ENCODE results near the gene LAMA3. TPM values are rescaled to one million over a fixed set of nuclear protein-coding genes. Genes with fewer than 3 reads are reported as not detected.

Gene LAMA3
- total RNA-seq (2014; rRNA removed; shearing (Covaris generic)), result 1.6 and 2.8 TPM in 2 replicates

GRCh38 chr18:23689031-23689615 lies at the start of gene LAMA3:
Gene LAMA3, plus strand, starts transcription at chr18:23689453. Its CDS starts 231 bp downstream, at chr18:23689684.
- no peak for DNase-seq (ENCODE audit: low spot score)

- no peak for DNase-seq (ENCODE audit: low spot score)
These were observed 49.2 kb upstream of the LAMA3 start for GRCh38 chr18:23640052-23640451.

GRCh38 chr18:23641143-23641720 lies 48.0 kb upstream of the LAMA3 start:
- DNase-seq (ENCODE audit: low spot score), result no peak

- DNase-seq (ENCODE audit: low spot score), result no peak
These were observed 47.2 kb upstream of the LAMA3 start for GRCh38 chr18:23641937-23642666.

DNA sequence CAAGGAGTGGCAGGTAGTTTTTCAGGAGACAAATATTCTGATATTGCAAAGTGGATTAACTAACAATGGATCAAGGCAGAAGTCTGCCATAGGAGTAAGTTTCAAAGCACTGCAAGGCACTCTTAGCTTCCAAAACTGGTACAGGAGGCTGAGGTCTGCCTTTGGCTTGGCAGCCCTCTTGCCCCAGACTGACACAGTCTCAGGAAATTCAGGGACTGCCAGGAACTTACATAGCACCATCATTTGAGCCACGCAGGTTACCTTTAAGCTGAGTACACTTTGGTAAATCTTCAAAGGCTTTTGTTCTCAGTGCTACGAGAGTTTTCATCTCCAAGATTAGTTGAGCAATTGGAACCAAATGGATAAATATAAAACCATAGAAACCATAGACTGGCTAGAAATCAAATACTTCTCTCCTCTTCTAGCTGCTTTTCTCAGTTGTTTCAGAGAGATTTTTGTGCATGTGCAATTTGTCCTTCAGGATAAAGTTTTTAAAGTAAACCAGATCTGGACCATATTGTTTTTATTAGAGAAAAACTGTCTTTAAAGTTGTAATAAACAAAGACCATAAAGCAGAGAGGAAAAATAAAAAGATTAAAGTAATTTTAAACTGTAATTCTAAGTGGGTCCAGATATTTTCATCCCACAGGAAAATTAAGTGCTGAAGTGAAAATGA lies 45.3 kb upstream of the LAMA3 start:
- no peak for DNase-seq (ENCODE audit: low spot score)

DNA sequence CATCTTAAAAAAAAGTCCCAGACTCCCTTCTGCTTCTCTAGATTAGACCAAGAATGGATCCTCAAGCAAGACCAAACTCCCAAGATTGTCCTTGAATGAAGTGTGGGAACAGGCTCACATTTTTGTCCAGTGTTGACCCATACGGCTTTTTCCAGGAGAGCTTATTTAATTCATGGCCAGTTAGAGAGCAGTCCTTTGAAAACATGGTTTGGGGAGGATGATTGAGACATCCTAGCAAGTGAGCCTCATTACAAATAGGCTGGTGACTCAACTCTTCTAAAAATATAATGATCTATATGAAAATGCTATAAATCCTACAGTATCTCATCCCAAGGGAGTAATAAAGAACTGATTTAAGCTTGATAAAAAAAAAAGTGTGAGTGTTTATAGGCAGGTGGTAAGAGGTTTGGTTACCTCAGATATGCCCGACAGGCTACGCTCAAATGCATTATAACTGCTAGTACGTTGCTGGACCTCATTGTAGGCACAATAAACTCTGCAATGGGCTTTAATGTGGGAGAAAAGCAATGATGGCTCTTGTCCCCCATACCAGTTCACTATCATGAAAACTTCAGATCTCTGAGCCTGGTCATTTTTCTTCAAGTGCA lies 43.6 kb upstream of the LAMA3 start:
- DNase-seq (ENCODE audit: low spot score), result no peak

DNA sequence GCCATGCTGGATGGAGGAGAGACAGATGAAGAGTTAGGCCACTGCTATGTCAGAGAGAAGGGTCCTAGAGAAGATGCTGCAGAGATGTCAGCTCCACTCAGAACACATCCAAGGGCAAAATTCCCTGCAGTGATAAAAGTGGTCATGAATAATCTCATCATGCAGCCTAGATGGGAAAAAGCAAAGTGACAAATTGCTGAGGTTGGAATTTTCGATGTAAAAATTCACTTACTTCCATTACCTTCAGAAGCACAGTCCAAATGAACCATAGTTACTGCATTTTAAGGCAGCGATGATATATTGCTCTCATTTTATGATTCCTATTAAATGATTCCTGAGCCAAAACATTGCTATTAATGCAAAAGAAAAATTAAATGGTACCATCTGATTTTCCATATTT lies 43.0 kb upstream of the LAMA3 start:
- DNase-seq (ENCODE audit: low spot score), result no peak

DNA sequence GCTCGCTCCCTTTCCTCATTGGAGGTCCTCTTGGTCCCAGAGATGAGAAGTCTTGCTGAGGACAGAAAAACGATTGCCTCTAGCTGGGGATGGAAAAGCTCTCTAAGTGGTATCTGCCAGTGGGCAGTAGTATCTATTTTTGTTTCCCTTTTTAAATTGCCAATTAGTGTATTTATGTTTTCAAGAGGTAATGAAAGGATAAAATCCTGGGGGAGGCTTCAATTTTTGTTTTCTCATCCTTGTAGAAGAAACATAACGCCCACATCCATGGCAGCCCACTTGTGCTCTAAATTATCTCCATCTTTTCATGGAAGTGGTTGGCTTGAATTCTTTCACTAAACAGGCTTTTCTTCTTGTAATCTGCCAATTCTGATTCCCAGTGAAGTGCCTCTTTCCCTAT lies 40.8 kb upstream of the LAMA3 start:
- no peak for DNase-seq (ENCODE audit: low spot score)

GRCh38 chr18:23648940-23649607 lies 40.2 kb upstream of the LAMA3 start:
- no peak for DNase-seq (ENCODE audit: low spot score)

- DNase-seq (ENCODE audit: low spot score), result peak; percentile 53
These were observed 38.0 kb upstream of the LAMA3 start for GRCh38 chr18:23650968-23651927.

DNA sequence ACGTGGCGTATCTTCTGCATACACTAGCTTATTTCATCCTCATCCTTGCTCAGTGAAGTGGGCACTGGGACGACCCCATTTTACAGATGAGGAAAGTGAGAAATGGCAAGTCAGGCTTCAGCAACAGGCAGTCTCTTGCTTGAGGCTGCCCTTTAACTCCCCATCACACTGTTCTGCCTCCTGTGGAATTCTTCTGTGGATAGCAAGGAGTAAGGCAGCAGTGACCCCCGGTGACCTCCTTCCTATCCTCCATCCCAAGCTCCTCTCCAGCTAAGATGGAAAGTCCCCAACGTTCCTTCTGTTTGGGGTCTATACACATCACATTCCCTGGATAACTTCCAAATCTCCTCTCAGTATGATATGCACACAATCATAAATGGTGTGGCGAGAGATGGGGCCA lies 37.0 kb upstream of the LAMA3 start:
- no peak for DNase-seq (ENCODE audit: low spot score)

DNA sequence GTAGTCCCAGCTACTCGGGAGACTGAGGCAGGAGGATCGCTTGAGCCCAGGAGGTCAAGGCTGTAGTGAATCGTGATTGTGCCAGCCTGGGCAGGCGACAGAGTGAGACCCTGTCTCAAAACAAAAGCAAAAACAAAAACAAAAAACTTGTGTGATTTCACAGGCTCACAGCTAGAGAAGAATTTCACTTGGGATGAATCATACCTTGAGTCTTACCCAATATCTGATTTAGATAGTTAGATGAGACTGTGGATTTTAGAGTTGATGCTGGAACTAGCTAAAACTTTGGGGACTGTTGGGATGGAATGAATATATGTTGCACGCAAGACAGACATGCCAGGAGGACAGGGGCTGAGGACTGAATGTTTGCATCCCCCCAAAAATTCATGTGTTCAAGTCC lies 31.0 kb upstream of the LAMA3 start:
- DNase-seq (ENCODE audit: low spot score), result no peak

DNA sequence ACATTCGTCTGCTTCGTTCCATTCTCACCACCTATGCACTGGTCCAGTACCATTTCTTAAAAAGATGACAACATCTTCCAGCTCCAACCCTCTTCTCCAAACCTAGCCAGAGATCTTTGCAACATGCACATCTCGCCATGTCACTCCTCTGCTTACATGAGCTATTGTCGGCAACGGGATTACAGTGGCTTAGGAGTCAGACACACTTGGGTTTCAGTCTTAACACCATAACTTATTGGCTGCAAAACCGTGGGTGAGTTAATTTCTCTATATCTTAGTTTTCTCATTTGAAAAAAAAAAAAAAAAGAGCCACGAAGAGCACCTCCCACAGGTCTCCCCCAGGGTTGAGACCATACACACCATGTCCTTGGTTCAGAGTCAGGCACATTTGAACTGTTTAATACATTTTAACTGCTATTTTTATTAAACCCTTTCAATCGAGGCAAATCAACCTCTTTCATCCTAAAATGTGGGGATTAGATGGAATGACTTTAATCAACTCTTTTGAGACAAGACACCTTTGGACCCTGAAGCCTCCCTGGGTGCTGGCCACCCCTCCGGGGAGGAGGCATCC lies 27.4 kb upstream of the LAMA3 start:
- DNase-seq (ENCODE audit: low spot score), result no peak

DNA sequence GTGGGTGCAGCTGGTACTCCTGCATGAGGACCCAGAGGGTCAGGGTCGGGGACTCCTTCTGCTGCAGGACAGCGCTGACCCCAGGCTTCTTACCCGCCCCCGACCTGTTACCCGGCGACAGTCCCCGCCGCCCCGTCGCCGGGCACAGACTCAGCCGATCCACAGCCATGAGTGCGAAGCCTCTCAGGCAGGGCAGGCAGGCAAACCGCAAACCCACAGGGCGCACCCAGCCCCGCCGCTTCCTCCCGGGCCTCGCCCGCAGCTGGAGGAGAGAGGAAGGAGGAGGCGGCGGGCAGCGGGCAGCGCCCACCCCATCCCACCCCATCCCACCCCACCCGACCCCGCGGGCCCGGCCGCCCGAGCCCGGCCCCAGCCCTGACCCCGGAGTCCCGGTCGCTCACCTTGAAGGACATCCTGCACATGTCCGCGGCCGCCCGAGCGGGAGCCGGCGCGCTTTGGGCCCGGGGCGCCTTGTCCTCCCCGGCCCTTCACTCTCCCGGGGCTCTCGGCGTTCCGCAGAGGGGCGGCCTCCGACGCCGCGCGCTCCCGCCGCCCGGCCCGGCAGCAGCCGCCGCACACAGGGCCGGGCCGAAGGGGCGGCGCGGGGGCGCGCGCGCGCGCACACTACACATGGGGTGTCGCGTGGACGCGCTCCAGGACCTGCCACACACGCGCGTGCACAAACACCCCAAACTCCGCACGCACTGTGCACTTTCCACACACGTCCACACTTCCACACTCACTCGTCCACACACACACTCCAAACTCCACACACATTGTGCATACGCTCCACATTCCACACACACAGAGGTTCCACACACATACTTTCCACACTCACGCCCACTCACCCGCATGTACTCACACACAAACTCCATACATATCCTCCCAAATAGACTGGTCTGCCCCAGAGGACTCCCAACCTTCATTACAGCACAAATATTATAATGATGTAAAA lies 26.7 kb upstream of the LAMA3 start, which contains the start of gene ANKRD29:
Gene ANKRD29, minus strand, starts transcription at position 603 of the 955 bp plus-strand sequence. Its CDS starts 181 bp downstream, at position 422.
- DNase-seq (ENCODE audit: low spot score), result peak; percentile 29

DNA sequence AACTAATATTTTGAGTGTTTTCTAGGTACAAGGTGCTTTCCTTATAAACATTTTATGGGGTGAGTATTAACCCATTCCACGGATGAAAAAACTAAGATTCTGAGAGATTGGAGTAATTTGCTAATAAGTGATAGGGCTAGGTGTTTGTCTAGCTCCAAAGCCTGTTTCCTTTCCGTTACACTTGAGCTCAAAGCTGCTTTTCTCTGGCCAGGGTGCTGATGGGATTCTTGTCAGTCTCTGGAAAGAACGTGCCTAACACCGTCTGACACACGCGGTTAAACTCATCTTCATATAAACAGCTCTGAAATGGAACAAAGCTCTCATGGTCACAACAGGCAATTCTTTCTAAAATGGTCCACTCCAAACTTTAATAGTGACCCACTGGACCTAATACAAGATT lies 24.6 kb upstream of the LAMA3 start:
- no peak for DNase-seq (ENCODE audit: low spot score)

- no peak for DNase-seq (ENCODE audit: low spot score)
These were observed 22.1 kb upstream of the LAMA3 start for GRCh38 chr18:23667114-23667513.

DNA sequence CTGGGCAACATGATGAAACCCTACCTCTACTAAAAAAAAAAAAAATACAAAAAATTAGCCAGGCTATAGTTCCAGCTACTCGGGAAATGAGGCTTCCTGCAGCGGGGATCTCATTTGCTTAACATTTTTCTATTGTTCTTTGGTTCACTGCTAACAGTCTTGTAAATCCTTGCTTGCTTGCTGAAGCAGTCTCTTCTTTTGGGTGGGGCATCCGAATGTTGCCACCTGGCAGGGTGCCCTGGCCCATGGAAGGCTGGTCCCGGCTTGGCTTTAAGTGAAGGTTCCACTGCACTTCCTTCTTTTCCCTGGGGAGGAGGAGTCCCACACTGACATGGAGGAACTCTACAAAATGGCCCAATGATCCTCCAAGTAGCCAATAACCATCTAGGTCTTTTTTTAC lies 20.5 kb upstream of the LAMA3 start:
- no peak for DNase-seq (ENCODE audit: low spot score)

DNA sequence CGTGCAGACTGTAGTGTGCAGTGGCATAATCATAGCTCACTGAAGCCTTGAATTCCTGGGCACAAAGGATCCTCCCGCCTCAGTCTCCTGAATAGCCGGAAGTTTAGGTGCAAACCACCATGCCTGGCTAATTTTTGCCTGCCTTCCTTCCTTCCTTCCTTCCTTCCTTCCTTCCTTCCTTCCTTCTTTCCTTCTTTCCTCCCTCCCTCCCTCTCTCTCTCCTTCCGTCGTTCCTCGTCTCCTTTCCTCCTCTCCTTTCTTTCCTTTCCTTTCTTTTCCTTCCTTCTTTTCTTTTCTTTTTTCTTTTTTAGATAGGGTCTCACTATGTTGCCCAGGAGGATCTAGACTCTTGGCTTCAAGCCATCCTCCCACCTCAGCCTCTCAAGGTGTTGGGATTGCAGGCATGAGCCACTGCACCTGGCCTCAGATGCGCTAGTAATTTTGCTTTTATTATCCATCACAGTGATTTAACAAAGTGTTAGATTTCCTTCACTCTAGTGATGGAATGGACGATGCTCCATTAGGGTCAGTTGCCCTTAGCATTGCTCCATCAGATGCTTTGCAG lies 20.0 kb upstream of the LAMA3 start:
- DNase-seq (ENCODE audit: low spot score), result no peak

Measured in H4 (cell line).